ENCODE measurements around the gene MRPL38.
"Not testable (repeated sequence)": the region's sequence is repeated elsewhere in the genome, so short reads cannot be mapped to it uniquely, and the experiment has no call there.

The MRPL38 gene

DNA sequence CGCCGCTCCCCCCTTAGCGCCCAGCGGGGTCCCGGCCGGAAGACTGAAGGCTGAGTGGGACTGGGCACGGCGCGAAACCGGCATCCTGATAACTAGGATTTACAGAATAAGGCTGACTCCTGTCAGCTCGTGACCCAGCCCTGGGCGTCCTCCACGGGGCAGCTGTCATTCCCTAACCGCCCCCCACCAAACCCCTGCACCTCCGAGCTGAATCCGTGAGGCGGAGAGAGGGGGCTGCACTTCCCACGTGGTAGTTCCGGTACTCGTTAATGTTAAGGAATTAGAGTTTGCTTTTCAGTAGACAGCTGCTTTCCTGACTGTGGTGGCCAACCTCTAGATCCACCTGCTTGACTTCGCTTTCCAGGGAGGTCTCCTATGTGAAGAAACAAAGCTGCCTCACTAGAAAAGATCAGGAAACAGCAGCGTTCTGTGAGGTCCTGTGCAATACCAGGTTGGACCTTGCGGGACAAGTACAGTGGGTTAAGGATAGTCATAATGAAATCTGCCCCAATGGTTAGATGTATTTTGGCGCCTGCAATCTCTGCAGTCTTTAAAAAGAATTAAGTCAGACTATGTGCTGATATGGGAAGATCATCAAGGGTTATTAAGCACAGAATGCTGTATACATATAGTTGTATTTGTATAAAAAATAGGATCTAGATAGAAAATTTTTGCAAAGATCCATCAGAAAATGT, 48.5 kb downstream of the MRPL38 start:
- DNase-seq (ENCODE audit: low read depth): no peak
- H3K4me3 ChIP-seq (ENCODE audit: low read depth, low read length): peak overlapping the region; percentile 97
- peak; percentile 31; the same call in 1 of the 2 replicates for TF ChIP-seq CTCF (IDR thresholded peaks at IDR 0.05; ENCODE audit: control insufficient read depth, extremely low read depth, insufficient read depth)

- peak; percentile 100 for DNase-seq (ENCODE audit: low read depth)
- peak within 1 kb of the TSS; percentile 97 for H3K4me3 ChIP-seq (ENCODE audit: low read depth, low read length)
- TF ChIP-seq CTCF (IDR thresholded peaks at IDR 0.05; ENCODE audit: control insufficient read depth, extremely low read depth, insufficient read depth): no peak; the same call in 1 of the 2 replicates
Measured at GRCh38 chr17:75855310-75856061, 49.2 kb downstream of the MRPL38 start, which contains the start of gene WBP2. WBP2 (minus strand) TSS chr17:75855335; CDS start chr17:75855297, 38 bp downstream.

DNA sequence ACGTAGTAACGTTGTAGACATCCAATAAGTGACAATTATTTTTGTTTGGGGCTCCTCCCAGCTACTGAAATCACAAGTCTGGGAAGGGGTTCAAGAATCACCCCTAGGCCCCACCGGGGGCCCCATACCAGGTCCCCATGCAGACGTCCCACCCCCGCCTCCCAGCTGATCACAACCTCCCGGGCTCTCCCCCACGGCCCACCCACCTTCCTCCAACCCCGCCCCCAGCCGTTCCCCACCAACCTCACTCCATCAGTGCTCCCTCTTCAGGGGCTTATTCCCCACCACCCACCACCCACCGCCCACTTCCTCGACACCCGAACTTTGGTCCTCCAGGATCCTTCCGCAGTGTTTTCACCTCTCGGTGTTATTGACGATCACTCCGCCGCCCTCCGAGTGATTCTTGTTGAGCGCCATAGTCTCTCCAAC, 49.8 kb downstream of the MRPL38 start:
- H3K4me3 ChIP-seq (ENCODE audit: low read depth, low read length): peak overlapping the region; percentile 97
- DNase-seq (ENCODE audit: low read depth): no peak
- TF ChIP-seq CTCF (IDR thresholded peaks at IDR 0.05; ENCODE audit: control insufficient read depth, extremely low read depth, insufficient read depth): no peak

- TF ChIP-seq CTCF (IDR thresholded peaks at IDR 0.05; ENCODE audit: control insufficient read depth, extremely low read depth, insufficient read depth): no peak
- peak overlapping the region; percentile 97 for H3K4me3 ChIP-seq (ENCODE audit: low read depth, low read length)
- DNase-seq (ENCODE audit: low read depth): no peak
Measured at GRCh38 chr17:75854101-75854748, 50.5 kb downstream of the MRPL38 start.

GRCh38 chr17:75853433-75853832, 51.3 kb downstream of the MRPL38 start:
- no peak for TF ChIP-seq CTCF (IDR thresholded peaks at IDR 0.05; ENCODE audit: control insufficient read depth, extremely low read depth, insufficient read depth)
- no peak for DNase-seq (ENCODE audit: low read depth)
- no peak overlapping the region for H3K4me3 ChIP-seq (ENCODE audit: low read depth, low read length)

DNA sequence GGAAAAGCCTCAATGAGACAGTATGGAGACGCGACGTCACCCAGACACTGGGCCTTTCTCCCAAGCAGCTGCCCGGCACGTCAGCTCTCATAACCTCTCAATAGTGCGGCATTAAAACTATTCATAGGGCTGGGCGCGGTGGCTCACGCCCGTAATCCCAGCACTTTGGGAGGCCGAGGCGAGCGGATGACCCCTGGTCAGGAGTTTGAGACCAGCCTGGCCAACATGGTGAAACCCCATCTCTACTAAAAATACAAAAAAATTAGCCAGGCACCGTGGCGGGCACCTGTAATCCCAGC, 53.0 kb downstream of the MRPL38 start:
- not testable (repeated sequence) for DNase-seq (ENCODE audit: low read depth); H3K4me3 ChIP-seq (ENCODE audit: low read depth, low read length)

DNA sequence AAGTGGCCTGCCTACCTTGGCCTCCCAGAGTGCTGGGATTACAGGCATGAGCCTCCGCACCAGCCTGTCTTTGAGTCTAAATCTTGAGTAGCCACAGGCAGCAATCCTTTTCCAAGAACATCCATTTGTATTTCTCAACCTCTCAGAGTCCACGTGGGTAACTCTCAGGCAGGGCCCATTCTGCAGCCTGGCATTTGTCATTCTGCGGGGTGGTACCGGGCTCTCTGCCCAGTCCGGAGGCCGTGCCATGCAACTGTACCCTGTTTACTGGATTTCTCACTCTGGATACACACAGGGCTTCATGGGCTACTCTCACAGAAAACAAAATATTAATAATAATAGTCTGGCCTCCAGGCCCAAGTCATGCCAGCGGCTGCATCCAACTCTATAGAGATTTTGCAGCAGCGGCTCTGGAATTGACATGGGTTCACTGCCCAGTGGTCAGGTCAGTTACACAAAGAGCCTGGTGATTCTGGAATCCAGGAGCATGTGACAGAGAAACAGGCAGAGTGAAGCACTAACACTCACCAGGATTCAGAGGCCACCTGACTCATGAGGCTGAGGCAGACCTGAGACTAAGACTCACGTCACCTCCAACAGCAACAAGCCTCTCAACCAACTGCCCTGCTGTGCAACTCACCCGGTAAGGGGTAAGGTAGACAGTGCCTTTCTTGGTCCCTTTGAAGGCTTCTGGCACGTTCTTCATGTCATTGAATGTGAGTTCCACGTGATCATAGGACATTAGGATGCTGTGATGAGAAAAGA, 53.6 kb downstream of the MRPL38 start:
- DNase-seq (ENCODE audit: low read depth): no peak
- TF ChIP-seq CTCF (IDR thresholded peaks at IDR 0.05; ENCODE audit: control insufficient read depth, extremely low read depth, insufficient read depth): no peak
- no peak overlapping the region for H3K4me3 ChIP-seq (ENCODE audit: low read depth, low read length)
